NCI-H2196 treated with DMSO at 0.1 percent for 48 hours (cell line): ENCODE measurements around the gene GRK5.

Experiments
- DNase-seq: peaks from one replicate; lab custom pipeline; 2025; ENCODE audit not compliant: unreplicated experiment; lab: John Stamatoyannopoulos, UW

GRK5 gene

DNA sequence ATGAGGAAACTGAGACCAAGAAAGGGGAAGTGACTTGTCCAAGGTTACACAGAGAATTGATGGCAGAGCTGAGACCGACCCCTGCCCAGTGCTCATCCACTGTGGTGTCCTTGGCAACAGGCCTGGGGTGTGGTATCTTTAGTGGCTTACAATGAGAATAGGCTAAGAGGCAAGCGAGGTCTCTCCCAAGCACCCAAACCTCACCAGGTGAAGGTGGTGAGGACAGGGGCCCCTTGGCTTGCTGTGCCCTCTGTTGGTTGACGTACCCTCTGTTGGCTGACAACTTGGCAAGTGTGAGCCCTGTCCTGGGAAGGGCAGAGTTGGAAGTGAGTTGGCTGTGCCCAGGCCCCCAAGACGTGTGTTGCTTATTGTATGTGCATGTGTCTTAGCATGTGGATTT, 166.9 kb downstream of the GRK5 start:
- no peak for DNase-seq

DNA sequence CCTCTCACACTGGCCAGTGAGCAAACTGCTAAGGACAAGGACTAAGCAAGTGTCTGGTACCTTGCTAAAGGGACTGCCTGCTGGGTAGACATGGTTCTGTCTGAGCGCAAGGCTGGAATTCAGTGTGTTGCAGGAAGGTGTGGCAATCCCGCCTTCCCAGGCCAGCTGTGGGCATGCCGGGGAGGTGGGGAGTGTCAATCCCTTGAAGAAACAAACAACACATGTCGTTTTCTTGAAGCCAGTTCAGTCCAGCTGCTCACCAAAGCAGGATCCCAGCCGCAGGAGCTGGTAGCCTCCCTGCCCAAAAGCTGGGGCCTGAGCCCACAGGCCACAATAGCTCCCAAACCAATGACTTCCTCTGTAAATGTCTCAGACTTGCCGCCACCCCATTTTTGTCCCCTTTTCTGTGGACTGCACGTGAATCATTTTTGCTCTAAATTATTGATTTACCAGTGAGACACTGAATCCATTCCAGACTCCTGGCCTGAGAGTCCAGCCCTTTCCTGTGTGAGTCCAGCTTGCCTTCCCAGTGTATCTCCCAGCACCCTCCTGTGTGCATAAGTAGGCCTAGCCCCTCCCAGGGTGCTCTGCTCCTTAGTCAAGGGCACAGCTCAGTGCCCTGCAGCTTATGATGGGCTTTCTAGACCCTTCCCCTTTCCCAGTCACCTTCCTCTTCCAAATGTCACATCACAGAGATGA, 168.4 kb downstream of the GRK5 start:
- DNase-seq = no peak

DNA sequence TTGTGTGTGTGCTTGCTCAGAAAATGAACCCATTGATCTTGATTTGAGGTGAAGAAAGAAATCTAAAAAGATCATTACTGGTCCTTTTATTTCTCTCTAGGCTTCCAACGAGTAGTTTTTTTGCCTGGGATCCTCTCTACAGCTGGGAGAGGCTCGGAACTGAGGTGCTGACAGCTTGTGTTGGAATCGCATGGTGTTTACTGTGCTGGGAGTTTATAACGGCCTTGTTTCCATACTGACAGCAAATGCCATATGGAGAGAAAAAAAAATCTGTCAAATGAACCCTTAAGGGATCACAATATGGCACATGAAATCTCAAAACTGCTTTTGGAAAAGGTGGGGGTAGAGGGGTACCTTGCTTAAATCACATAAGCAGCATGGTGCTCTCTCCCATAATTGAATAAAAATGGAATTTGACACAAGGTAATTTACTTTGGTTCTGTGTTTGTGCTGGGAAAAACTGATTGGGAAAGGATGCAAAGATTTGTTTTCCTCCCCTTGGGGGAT, 170.1 kb downstream of the GRK5 start:
- DNase-seq = no peak

DNA sequence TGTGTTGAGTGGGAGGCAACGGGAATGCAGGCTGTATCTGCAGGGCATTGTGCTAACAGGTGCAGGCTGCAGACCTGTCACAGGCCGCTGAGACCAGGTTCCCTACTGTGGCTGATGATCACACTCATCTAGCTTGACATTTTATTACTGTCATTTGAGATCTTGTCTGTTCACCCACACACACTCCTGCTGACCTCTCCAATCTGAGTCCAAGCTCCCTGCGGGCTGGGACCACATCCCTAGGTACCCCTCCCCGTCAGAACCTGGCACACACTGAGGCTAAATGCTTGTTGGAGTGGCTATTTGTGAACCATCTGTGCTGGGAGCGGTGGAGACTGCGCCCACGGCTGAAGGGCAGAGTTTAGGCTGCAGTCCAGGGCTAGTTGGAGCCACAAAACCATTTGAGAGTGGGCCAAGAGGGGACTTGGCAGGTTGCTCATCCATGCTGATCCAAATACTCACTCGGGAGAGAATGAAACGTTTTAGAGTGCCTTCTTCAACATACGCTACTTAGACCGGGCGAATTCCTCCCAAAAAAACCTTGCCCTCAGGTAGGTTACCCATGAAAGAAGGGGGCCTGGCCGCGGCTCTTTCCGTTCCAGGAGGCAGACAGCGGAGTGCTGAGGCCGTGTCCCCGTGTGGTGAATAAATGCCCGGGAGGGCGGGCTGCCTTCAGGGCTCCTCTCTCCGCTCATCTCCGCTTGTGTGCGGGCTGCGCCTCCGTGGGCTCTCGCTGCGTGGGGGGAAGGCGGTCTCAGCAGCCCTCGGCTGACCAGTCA, 170.8 kb downstream of the GRK5 start:
- DNase-seq = no peak

DNA sequence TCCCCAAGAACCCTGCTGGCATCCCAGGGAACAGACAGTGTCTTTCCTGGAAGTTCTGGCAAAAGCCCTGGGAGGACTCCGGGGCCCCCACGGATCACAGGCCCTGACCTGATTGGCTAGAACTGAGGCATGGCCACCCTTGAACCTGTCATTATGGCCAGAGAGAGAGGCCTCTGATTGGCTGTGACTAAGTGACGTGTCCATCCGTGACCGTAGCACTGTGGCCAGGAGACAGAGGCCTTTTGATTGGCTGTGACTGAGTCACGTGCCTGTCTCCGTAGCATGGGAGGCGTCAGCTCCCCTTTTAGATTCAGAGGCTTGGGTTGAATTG, 171.3 kb downstream of the GRK5 start:
- no peak for DNase-seq

DNA sequence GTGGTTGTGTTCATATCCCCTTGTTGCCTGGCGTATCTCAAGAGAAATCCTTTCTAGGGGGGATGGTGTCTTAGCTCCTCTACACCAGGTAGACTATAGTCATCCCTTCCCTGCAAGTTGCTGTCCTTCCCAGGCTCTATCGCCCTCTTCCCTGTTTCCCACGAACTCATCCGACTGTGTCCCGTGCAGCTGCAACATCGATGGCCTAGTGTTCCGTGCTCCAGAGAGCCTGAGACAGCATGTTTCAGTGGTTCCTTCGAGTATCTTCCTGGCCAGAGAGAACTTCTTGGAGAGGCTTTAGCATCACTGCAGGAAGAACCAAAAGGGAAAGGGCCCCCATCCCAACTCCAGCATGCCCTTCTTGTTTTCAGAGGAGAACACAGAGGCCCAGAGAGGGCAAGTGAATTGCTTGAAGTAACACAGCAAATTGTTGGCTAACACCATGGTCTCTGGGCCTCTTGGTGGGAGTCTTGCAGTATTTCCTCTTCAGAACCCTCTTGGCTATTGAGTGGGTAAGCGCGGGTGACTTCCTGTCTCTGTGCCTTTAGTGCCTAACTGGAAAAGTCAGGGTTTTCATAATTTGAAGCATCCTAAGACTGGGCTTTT, 172.2 kb downstream of the GRK5 start:
- DNase-seq = no peak

DNA sequence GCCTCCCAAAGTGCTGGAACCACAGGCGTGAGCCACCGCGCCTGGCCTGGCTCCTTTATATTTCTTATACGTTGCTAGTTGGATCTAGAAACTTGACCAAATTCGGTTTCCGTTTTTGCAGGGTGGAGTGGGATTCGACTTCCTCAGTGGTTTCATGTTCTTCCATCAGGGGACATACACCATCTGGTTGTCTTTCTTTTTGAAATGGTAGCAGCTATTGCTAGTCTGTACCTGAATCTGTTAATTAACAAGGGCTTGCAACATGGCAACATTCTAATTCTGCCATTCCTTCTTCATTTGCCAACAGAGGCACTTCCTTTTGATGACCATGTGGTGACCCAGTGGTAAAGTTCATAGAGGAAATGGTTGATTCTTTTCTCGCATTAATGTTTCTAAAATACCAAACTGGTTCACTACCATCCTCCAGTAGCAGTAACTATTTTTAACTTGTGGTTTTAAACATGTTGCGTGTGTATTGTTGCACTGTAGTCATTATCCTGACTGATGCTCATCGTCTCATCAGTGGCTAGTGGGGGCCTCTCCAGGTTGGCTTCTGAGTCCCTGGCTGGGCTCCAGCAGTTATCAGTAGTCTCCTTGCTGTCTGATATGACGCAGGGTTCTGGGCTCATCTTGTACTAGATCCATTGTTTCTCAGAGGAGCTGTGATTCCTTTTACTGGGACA, 175.9 kb downstream of the GRK5 start:
- DNase-seq = no peak

DNA sequence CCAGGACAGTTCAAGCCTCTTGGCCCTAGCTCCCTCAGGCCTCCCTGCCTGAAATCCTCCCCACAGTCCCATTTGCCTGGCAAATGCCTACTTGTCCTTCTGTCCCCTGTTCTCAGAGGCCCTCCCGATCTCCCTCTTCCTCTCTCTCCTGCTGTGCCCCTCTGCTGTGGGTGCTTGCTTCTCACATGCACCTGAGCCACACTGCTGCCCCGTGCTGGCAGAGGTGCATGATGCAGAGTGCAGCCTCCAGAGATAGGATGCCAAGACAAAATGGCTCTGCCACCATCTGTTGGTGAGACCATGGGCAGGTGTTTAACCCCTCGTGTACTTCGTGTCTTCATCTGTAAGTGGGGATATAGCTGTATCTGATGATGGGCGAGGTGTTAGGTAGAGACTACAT, 176.8 kb downstream of the GRK5 start:
- no peak for DNase-seq

DNA sequence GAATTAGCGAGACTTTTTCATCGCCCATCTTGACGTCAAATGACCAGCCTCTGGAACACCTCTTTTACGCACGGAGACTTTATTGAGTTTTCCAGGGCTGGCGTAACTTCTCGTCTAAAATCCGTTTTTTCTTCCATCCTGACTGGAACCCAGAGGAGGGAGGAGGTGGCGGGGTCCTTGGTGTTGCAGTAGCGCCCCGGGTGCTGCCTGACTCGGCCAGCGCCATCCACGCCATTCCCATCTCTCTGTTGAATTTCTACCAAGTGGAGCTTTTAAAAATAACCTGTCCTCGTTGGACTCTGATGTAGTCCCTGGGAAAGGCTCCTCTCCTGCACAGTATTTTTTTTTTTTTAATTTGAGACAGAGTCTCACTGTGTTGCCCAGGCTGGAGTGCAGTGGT, 179.3 kb downstream of the GRK5 start:
- DNase-seq = no peak

DNA sequence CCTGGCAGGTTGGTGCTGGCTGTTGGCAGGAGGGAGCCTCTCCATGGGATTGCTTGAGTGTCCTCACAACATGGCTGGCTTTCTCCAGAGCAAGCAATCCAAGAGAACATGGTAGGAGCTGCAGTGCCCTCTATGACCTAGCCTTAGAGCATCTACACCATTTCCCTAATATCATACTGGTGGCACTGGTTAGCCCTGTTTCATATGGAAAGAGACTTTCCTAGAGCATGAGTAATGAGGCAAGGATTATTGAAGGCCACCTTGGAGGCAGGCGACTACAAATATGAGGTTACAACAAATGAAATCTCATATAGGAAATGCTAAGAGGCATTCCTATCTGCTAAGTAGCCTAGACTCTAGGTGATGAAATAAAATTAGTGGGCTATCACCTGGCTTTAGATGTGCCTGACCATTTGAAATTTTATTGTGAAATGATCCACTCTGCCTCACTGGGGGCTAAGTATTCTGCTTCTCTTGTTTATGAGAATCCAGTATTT, 181.5 kb downstream of the GRK5 start:
- DNase-seq = no peak

DNA sequence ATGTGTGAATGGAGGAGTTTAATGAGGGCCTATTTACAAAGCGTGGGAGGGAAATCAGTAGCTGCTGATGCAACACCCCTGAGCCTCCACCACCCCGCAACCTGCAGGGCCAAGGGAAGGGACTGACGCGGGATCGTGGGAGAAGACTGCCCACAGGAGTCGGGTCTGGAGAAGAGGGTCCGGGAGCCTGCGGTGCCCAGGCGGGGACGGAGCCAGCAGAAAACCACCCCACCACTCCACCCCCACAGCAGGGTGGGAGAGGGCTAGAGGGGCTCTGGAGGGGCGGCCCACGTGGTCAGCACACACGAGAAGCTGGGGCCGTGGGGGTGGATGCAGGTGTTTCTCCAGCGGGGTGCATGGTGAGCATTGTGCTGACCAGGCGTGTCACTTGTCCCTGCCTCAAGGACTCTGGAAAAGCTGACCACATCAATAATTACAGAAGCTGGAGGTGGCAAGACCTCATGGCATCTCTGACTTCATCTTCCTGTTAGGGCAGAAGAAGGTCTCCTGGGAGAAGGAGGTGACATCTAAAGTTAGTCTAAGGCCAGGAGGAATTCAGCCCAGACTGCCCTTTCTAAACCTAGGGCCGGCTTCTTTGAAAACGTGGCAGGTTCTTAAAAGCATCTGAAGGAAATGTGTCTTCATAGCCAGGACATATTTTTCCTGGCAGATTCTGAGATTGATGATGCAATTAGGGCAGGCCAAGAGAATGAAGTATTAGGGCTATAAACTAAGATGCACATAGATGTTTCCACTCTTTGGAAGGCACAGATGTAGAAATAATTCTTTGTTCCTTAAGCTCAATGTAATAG, 184.3 kb downstream of the GRK5 start:
- DNase-seq = no peak

DNA sequence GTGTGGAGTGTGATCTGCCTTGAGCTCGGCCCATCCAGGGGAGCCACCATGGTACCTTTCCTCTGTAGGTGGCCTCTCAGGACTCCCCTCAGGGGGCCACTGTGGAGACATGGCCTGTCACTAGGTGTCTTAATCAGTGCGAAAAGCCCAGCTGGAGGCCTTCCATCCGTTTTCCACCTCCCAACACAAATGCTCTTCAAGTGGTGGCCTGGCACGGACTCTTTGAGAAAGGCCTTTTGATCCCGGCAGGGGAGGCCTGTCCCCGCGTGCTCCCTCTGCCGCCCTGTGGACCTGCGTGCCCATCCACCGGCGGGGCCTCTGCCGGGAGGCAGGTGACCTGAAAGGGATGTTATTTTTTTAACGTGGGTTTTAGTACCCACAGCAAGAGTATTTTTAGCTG, 185.6 kb downstream of the GRK5 start:
- no peak for DNase-seq

DNA sequence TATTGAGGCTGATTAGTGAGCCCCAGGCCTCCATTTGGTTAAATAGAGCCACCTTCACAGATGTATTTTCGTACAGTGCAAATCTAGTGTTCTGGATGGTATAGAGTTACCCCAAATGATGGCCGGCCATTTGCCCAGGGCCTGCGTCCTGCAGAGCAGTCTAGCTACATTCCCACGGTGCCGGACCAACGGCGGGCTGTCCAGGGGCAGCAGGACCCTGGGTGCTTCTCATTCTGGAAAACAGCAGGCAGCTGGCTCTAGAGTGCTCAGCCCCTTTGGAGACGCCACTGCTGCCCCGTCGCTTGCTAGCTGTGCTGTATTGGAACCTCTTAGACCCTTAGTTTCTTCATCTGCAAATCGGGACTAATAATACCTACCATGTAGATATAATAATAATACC, 186.1 kb downstream of the GRK5 start:
- DNase-seq = no peak

DNA sequence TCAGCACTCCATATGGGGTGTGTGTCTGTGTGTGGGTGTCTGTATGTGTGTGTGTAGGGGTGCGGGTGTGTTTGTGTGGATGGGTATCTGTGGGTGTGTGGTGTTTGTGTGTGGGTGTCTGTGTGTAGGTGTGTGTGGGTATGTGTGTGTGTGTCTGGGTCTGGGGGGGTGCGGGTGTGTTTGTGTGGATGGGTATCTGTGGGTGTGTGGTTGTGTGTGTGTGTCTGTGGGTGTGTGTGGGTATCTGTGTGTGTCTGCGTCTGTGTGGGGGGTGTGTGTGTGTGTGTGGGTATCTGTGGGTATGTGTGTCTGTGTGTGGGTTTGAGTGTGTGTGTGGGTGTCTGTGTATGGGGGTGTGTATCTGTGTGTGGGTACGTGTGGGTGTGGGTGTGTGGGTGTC, 186.5 kb downstream of the GRK5 start:
- DNase-seq = no peak

DNA sequence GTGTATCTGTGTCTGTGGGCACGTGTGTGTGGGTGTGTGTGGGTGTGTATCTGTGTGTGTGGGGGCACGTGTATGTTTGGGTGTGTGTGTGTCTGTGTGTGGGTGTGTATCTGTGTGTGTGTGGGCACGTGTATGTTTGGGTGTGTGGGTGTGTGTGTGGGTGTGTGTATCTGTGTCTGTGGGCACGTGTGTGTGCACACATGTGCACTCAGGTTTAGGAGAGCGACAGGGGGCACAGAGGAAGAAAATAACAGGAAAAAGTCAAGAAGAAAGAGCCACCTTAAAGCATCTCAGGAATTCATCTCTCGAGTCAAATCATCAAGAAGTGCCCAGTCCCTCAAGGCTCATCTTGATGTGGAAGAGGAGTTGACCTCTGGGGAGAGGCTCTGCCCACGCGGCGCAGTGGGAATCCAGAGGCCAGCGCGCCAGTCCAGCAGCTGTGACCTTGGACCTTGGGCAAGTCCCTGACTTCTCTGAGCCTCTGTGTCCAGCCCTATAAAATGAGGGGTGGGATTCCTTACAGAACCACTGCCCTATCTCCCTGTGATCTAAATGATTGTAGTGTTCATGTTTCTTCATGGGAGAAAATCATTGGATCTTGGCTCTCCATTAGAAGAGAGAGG, 187.4 kb downstream of the GRK5 start:
- DNase-seq = no peak

DNA sequence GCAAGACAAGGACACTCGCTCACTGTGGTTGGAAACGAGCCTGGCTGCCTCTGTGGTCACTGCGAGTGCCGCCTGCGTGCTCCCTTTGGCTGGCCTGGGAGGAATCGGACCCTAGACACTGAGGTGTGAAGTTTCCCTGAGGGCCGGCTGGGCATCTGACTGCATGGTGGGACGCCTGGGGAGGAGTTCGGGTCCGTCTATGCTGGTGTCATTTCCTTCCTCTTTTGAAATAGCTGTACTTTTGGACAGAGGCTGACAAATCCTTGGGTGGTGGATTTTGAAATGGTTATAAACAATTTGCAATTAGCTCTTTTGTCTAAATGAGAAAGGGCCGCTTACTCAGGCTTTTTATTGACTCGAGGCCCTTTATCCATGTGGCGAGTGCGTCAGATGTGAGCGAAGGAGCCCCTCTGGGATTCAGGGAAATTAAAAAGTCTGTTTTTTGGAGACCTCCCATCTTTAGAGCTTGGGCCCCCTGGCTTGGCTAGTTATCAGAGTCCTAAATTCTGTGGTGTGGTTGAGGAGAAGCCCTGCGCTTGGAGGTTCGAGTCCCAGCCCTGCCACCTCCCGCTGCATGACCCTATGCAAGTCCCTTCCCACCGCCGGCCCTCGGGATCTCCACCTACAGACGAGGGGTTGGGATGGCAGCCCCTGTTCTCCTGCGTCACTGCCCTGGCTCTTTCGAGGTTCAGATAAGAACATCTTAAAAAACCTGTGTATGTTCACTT, 188.1 kb downstream of the GRK5 start:
- no peak for DNase-seq

DNA sequence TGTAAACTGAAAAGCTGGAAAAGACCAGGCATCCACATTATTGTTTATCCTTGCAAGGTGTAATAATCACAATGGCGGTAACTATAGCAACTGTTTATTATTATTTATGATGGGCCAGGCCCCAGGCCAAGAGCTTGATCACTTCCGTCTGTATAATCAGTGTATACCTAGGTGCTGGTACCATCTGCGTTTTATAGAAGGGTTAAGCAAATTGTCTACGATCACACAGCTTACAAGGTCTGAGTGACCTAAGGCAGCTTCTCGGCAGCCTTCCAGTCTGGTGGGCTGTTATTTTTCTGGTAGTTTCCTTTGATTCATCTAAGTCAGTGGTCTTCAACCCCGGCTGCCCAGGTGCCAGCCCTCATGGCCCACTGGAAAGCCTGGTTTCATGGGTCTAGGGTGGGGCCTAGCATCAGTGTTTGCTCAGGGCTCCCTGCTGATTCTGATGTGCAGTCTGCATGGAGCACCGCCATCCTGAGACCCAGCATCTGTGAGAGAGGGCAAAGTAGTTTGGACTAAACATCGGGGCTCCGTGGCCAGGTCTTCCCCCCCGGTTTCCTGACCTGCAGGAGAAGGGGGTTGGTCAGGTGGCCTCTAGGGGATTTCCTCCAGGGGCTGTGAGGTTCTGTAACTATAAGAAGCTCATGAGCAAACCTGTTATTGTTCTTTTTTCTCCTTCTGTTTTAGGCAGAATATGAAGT, 188.8 kb downstream of the GRK5 start:
- no peak for DNase-seq

DNA sequence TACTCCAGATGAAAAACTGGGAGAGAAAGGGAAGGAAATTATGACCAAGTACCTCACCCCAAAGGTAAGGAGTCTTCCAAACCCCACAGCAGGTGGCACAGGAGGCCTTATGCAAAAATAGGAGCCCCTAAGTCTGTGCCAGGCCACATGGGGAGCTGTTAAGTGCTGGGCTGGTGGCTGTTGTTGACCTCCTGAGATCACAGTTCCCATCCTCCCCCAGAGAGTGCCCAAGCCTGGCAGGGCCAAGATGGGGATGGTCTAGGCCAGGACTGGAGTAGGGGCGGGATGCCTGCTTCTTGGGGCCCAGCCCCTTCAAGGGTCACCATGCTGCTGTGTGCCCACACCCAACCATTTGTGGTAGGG, 189.3 kb downstream of the GRK5 start:
- no peak for DNase-seq

DNA sequence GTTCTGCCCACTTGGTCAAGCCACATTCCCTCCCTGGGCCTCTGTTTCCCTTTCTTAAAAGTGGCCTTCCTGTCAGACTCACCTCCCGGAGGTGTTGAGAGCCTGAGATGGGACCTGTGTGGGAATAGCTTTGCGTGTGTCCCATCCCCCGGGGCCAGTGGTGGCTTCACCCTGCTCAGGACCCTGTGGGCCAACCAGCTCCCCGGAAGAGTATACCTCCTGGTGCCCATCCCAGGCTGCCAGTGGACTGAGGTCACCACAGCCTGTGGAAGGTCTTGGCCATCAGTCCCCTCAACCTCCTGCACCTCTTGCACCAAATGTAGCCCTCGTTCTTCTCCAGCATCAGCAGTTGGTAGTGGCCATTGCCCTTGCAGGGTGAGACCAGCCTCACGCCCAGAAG, 190.0 kb downstream of the GRK5 start:
- DNase-seq = no peak
